MM.1S (cell line): ENCODE measurements around the gene IGLON5.

ENCODE experiments used
- CTCF ChIP-seq: fragments of 300-600 bp; sonication (generic); IDR thresholded peaks from 2 replicates; pipeline ENCODE4 v1.5.1; 2016; ENCODE audit warnings: antibody characterized with exemption, low read length, mixed read lengths
- EZH2phosphoT487 ChIP-seq: fragments of 300-600 bp; sonication (generic); IDR thresholded peaks from 2 replicates; pipeline ENCODE4 v1.6.1; 2018; ENCODE audit warnings: antibody characterized with exemption, low read length

GRCh38 chr19:51297406-51297805, 14.0 kb upstream of the IGLON5 start:
- no peak for TF ChIP-seq CTCF
- TF ChIP-seq EZH2phosphoT487 = no peak
